GM10248 (cell line): ENCODE measurements around the gene JARID2.

Source experiments
- CTCF ChIA-PET: fragments of 300-600 bp; sonication (Branson Sonifier 250); formaldehyde crosslinking; extraction: SDS; loops from one replicate; lab custom pipeline; 2021; ENCODE audit warnings: antibody characterized with exemption; lab: Yijun Ruan, JAX
- POLR2A ChIA-PET: fragments of 350-650 bp; sonication (Branson Sonifier 250); formaldehyde crosslinking; extraction: SDS; loops from one replicate; lab custom pipeline; 2020; ENCODE audit warnings: antibody characterized with exemption; lab: Yijun Ruan, JAX
- DNase-seq: peaks from one replicate; pipeline ENCODE4 v3.0.0; 2012; ENCODE audit errors: extremely low spot score
- CTCF ChIP-seq: IDR thresholded peaks from 2 replicates; pipeline ENCODE4 v1.5.1; 2012; ENCODE audit warnings: mild to moderate bottlenecking, low read depth; ENCODE audit errors: extremely low read depth, missing control alignments, control extremely low read depth

The JARID2 gene

GRCh38 chr6:15331629-15332251 lies 85.9 kb downstream of the JARID2 start:
- ChIA-PET CTCF (interaction anchor here (1.0 to 1.7 kb wide), 5 partner anchors 10 to 109 kb away, joined by 3 to 6 read pairs (median 5); no protein-coding TSS in a partner anchor), POLR2A (no interaction called here)
- DNase-seq = no peak
- TF ChIP-seq CTCF = no peak

- POLR2A ChIA-PET = interaction anchor here (0.7 kb wide), 1 partner anchor 17 kb away, joined by 4 read pairs; no protein-coding TSS in a partner anchor
- no peak for DNase-seq
- CTCF ChIA-PET = interaction anchor here (0.9 to 1.7 kb wide), 7 partner anchors 11 to 125 kb away, joined by 3 to 6 read pairs (median 4); no protein-coding TSS in a partner anchor
- no peak for TF ChIP-seq CTCF
Observed at GRCh38 chr6:15332446-15332845, 86.6 kb downstream of the JARID2 start.

- CTCF ChIA-PET = interaction anchor here (0.8 to 1.6 kb wide), 4 partner anchors 9 to 46 kb away, joined by 3 to 5 read pairs (median 3); no protein-coding TSS in a partner anchor
- POLR2A ChIA-PET = no interaction called here
- DNase-seq = no peak
- no peak for TF ChIP-seq CTCF
Observed at GRCh38 chr6:15335385-15335784, 89.5 kb downstream of the JARID2 start.

- ChIA-PET CTCF (interaction anchor here (0.8 to 1.6 kb wide), 4 partner anchors 9 to 47 kb away, joined by 3 to 5 read pairs (median 3); no protein-coding TSS in a partner anchor), POLR2A (interaction anchor here (0.7 kb wide), 1 partner anchor 10 kb away, joined by 4 read pairs; no protein-coding TSS in a partner anchor)
Observed at GRCh38 chr6:15335916-15336315, 90.0 kb downstream of the JARID2 start.

GRCh38 chr6:15336900-15337560 lies 91.2 kb downstream of the JARID2 start:
- DNase-seq = no peak
- ChIA-PET POLR2A (interaction anchor here (0.5 kb wide), 1 partner anchor 13 kb away, joined by 4 read pairs; no protein-coding TSS in a partner anchor), CTCF (interaction anchor here (1.3 to 1.6 kb wide), 2 partner anchors 8 to 27 kb away, joined by 4 to 5 read pairs; no protein-coding TSS in a partner anchor)
- TF ChIP-seq CTCF = no peak

More at GRCh38 chr6:15335916-15336315, 90.0 kb downstream of the JARID2 start:
- TF ChIP-seq CTCF = no peak
- no peak for DNase-seq

GRCh38 chr6:15337582-15337981 lies 91.7 kb downstream of the JARID2 start:
- CTCF ChIA-PET = interaction anchor here (1.3 kb wide), 1 partner anchor 27 kb away, joined by 4 read pairs; no protein-coding TSS in a partner anchor
- POLR2A ChIA-PET = interaction anchor here (0.5 kb wide), 1 partner anchor 13 kb away, joined by 4 read pairs; no protein-coding TSS in a partner anchor
- no peak for DNase-seq
- TF ChIP-seq CTCF = no peak
